NCI-H146 treated with DMSO at 0.1 percent for 48 hours (cell line): ENCODE results near the gene CEP112.

Experiments used
- DNase-seq: peaks from one replicate; lab custom pipeline; 2025; ENCODE audit not compliant: unreplicated experiment; lab: John Stamatoyannopoulos, UW

Gene CEP112

DNA sequence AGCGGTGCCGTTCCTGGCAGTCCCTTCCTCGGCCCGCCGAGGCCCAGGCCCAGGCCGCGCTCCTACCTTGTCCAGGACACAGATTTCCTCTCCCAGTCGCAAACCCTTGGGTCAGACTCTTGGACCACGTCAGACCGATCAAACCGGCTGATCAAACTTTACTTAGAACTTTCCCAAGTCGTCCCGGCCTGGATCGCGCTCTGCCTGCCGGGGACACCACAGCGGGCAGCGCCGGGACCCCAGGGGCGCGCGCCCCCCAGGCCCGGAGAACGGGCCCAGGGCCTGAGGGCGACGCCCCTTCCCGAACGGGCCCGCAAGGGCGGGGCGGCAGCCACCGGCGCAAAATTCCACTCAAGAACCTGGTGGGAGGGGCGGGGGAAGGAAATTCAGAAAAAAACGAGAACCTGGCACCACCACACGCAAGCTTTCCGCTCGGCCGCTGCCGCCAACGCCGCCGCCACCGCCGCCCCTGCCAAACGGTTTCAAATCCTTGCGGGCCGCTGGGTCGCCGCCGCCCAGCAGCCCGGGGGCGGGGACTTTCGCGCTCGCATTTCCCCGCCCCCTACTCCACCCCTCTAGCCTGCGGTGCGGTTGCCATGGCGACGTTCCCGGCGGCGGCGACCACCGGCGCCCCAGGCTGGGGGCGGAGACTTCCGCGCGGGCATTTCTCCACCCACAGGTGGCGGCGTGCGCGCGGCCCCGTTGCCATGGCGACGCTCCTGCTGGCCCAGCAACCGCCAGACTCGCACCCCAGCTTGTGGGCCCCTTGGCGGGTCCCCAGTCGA is at the start of gene CEP112:
Gene CEP112 (minus strand): TSS at position 541 of the 785 bp plus-strand sequence.
- DNase-seq: peak; percentile 64

DNA sequence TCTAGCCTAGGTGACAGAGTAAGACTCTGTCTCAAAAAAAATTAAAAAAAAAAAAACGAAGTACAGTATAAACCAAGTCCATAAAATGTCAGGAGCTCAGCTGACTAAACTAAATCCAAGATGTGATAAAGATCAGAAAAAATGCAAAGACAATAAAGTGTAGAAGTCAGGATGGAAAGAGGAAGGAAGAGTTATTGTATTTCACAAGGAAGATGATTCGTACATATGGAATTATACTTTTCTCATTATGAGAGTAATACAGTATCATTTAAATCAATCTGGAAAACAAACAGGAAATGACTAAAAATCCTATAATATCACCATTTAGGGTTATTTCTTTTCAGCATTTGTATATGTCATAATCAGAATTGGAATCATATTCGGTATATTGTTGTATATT is 48.7 kb upstream of the CEP112 start:
- no peak for DNase-seq

DNA sequence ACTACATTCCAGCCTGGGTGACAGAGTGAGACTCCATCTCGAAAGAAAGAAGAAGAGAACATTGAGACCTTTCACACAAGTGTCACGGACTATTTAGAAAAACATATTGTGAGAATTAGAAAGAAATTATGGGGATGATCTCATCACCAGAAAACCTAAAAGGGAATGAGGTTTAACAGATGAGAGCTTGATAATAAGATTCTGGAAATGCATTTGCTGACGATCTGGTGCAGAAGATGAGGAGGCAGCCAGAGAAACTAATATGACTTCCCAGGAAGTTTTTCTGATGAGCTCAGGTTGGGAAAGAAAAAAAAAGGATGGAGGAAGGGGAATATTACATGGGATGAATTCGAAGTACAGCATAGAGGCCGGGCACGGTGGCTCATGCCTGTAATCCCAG is 48.1 kb upstream of the CEP112 start:
- DNase-seq: no peak

DNA sequence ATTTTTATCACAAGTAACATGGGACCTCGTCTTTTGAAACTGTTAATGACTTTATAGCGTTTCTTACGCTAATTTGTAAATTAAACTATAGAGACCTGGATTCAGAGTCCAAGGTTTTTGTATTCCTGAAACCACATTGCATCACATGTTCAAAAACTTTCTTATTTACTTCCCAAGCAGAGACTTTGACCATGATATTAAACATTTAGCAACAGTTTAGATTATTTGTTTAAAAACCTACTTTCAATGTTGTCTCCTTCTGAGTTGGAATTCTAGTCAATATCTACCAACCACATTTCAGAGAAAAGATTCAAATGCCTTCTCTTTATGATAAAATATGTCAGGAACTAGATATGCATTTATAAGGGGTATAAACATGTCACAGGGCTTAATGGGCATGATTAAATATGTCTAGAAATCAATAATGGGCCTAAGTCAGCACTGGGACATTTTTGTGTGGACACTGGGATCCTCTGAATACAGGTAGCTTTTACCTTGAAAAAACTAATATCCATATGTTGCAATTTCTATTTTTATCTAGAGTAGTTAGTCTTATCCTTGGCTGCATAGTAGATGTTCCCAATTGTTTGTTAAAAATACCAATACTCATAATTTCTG is 43.6 kb upstream of the CEP112 start:
- DNase-seq: no peak

DNA sequence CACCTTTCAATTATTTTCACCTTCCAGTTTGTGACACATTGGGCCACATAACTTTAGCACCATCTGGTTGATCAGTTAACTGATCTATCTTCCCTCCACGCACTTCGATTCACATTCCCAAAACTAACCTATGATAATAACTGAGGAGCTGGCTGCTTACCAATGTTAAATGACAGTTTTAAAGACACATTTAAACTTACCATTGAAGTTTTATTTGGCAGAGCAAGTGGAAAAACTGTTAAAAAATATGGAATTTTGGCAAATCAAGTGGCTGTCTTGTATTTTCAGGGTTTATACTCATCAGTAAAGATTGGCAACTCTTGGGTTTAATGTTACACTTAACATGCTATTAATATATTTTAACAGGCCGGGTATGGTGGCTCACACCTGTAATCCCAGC is 42.7 kb upstream of the CEP112 start:
- DNase-seq: no peak

DNA sequence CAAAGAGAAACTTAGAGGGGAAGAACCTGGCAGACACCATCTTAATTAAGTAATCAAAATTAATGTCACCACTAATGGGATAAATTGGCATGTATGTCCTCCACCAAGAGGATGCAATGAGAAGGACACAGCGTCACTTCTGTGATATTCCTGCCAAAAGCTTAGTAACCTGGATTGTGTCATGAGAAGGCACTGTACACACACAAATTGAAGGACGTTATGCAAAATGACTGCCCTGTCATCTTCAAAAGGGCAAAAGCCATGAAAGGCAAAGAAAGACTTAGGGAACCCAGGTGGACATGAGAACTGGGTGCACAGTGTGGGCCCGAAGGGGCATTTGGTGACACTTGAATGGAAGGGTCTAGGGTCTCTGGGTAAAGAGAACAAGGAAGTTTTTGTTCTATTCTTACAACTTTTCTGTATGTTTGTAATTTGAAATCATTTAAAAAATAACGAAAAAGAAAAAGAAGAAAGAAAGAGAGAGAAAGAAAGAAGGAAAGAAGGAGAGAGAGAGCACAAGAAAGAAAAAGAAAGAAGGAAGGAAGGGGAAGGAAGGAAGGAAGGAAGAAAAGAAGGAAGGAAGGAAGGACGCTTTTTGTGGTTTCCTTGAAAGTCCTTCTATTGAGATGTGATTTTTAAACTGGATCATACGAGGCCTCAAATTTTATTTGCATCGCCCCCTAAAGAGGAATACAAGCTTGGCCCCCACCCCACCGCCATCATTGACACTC is 41.3 kb upstream of the CEP112 start:
- no peak for DNase-seq

DNA sequence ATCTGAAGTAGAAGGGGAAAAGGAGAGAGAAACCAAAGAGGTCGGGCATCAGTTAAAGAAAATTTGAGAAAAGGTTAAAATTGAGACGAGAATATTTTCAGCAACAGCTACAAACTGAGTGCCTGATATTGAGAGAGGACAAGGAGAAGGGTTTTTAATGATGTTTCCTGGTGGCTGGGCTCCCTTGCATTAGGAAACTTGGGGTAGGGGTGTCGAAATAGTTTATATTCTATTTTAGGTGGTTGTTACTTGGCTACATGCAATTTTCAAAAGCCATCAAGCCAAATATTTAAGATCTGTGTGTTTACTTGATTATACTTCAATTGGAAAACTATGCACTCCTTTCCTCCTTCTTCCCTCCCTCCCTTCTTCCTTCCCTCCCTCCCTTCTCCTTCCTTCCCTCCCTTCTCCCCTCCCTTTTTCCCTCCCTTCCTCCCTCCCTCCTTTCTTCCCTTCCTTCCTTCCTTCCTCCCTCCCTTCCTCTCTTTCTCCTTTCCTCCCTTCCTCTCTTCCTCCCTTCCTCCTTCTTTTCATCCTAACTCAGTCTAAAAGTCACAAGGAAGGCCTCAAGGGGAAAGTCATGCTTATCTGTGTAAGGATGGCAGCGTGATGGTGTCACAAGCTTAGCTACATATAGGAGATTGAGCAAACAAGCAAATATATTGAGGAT is 39.1 kb upstream of the CEP112 start:
- no peak for DNase-seq

DNA sequence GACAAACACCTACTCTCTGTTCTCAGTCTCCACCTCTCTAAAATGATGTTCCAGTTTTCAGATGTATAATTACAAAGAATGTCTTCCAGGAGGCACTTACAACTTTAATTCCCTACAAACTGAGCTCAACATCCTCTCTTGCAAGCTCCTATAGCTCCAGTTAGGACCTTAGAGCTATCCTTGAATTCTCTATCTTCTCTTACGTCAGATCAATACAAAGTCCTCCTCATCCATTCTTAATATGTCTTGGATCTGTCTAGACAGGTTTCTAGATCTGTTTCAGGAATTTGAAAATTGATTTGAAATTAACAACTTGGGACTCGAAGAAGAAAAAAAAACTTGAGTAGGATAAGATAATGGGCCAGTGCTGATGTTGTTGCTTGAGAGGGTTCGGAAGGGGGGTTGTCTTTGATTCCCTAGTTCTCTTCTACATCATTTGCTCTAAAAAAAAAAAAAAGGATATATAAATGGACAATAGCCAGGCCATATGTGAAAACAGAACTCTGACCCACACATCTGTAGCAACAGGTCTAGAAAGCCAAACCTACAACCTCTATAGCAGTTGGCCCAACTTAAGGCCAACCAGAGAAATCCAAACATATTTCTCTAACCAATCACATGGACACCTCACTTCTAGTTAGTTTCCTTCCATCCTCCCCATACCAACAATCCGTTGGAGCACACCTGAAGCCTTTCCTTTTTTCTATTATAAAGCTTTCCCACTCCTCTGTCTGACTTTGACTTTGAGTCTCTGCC is 38.0 kb upstream of the CEP112 start:
- DNase-seq: no peak

DNA sequence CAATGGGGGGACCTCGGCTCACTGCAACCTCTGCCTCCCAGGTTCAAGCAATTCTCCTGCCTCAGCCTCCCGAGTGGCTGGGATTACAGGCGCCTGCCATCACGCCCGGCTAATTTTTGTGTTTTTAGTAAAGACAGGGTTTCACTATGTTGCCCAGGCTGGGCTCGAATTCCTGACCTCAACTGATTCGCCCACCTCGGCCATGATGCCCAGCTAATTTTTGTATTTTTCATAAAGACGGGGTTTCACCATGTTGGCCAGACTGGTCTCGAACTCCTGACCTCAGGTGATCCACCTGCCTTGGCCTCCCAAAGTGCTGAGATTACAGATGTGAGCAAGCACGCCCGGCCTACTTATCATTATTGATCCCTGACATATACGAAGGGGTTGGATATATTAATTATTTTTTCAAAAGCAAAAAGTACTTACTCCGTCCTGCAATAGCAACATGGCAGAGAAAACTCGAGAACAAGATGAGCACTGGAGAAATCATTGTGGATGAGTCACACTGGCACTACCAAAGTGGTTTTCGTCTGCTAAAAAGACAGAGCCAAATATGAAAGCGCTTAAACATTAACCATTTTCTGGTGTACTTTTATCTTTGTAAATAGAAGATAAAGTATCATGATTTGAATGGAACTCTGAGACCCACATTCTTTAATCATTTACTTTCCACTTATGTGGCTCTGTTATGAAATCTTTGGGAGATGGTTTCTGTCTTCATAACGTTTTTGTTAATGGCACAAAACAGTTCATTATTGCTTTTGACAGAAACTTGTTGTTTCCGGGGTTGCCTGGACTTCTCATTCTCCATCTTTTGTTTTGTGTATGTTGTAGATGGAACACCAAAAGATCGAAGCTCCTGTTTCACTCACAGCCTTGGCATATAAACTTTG is 37.2 kb upstream of the CEP112 start, which contains the start of gene APOH:
Gene APOH (minus strand): TSS at position 529 of the 896 bp plus-strand sequence. CDS start 36 bp downstream, at position 493.
- no peak for DNase-seq

DNA sequence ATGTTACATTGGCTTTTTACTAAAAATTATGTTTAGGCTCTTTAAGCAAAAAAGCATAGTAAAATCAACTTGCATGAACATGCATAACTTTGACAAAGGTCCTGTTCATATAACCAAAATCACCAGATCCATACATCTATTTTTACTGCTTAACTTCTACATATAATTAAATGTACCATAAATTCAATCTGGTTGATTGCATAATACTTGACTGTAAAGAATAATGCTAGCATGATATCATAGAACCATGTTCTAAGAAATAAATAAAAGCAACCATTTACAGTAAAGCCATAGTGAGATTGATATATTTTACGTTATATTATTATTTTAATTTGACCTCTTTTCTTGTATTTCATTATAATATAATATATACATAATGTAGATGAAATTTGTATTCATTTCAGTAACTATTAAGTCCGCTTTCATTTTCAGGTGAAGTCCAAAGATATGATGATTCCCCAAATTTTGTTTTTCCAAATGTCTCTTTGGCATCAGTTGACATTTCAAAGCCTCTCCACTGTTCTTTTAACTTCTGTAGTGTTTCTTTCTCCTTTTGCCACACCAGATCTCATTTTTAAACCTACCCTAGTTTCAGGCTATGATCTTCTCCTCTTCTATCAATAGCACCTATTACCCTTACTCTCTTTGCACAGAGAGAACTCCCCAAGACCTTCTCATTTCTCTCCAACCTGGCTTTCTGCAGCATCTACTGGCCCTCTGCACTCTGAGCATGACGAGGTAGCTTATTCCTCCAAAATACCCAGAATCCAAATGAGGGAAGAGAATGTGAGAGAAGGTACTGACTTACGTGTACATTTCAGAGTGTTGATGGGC is 35.5 kb upstream of the CEP112 start:
- DNase-seq: no peak

DNA sequence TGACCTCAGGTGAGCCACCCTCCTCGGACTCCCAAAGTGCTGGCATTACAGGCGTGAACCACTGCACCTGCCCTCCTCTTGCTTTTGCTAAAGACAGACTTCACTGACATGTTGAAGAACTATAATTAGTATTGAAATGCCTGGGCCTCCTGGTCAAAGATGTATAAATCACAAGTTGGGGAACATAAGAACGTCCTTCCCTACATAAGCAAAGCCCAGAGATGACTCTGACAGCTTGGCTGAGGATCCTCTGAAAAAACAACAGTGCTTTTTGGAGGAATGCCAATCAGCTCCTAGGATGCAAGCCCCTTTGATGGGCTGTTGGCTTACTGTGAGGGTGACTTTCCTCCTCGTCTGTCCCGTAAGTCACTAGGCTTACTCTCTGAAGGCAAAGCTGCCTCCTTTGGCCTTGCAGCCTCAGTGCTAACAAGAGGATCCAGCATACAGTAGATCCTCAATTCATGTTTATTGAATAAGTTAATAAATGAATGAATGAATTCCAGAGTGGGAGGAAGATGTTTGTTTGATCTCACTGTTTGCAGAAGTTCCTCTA is 30.9 kb upstream of the CEP112 start:
- DNase-seq: no peak

DNA sequence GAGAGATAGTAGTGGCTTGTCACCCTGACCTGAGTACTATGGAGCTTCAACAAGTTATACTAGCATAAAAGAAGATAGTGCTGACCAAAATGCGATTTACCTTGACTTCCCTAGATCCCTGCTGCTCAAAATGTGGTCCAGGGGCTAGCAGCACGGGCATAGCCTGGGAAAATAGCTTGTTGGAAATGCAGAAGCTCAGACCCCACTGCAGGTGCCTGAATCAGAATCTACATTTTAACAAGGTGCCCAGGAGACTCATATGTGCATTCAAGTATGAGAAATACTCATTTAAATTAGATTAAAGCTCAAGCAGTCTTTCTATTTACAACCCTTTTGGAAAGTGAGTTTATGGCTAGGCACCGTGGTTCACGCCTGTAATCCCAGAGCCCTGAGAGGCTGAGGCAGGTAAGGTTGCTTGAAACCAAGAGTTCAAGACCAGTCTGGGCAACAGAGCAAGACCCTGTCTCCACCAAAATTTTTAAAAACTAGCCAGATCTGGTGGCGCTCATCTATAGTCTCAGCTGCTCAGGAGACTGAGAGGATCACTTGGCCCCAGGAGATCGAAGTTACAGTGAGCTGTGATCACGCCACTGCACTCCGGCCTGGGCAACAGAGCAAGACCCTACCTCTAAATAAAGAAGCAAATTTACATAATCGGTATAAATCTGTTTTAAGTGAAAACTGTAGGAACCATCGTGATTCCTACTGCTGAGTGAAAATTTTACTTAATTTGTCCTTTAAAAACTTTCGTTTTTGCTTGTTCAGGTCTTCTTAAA is 30.0 kb upstream of the CEP112 start:
- no peak for DNase-seq

DNA sequence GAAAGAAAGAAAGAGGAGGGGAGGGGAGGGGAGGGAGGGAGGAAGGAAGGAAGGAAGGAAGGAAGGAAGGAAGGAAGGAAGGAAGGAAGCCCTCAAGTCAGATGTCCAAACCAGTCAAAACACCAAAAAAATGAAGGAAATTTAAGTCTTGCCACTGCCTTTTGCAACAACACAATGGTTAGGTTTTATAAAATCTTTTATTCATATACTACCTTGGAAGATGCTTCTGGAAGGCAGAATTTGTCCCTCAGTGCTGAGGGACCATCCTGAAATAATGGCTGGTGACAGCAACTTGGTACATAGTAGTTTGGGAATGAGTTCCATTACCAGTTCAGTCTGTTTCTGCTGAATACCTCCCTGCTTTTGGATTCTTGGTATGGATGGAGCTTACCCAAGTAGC is 29.4 kb upstream of the CEP112 start:
- DNase-seq: no peak

DNA sequence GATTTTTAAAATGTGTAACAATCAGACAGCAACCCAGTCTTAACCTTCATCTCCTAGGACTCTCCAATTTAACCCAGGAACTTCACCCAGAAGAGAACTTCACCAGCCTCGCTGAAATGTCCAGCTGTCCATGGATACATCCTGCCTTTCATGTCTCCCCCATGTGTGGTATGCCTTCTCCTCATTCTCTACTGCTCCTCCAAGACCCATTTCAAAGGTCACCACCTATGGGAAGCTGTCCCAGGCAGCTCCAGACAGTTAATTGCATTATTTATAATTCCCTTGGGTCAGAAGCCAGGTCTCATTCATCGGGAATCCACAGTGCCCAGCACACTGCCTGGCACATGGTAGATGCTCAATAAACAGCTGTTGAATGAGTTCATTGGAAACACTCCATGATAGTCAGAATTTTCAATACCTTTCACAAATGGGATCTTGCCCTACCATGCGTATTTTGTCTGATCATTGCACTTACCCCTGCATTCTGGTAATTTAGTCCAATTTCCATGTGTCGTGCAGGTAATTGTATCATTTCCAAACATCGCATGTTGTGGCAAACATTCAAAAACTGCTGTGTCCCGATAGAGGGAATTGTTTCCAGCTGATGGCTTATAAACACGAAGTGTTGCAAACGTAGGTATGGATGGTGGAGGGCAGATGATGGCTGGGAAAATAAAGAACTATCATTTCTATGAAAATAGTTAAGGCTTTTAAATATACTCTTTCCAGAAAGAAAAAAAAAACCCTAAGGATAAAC is 28.3 kb upstream of the CEP112 start:
- no peak for DNase-seq

DNA sequence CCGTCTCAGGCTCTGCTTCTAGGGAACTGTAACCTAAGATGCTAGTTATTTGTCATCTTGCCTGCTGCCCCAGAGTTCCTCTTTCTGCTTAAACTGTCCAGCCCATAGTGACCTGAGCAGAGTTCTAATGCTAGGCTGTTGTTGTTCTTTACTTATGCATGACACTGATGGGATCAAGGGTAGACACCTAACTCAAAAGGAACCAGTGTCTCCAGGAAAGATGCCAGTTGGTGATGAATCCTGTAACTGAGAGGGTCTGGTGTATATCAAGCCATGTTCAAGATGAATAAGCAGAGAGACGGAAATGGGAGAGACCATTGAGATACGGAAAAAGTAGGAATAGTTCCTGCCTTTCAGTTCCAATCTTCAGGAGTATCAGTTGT is 23.6 kb upstream of the CEP112 start:
- DNase-seq: no peak

DNA sequence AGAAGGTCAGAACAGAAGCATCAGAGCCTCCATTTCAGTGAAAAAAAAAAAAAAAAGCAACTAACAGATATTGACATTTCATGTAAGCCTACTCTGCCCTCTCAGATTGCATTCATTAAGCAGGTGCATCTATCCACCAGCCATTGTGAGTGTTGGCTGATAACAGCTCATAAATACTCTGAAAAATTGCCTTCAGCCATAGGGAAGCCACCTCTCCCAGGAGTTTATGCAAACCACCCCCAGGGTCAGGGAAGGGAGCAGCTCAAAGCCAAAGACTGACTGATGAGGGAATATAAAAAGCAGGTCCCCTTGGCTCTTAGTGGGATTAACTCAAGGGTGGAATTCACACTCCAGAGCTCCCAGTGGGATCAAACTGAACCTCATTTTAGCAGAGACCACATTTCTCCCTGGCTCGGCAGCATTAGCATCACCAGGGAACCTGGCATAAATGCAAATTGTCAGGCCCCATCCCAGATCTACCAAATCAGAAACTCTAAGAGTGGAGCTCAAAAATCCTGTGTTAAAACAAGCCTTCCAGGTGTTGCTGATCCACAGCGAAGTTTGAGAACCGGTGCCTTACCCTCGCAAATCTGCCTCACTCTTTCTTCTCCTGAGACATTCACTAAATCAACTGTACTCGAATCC is 23.1 kb upstream of the CEP112 start:
- peak; percentile 97 for DNase-seq
